ENCODE results near the gene TOP2A.

- TF ChIP-seq CTCF (conservative IDR thresholded peaks at IDR 0.05 in 1 of 2, IDR thresholded peaks at IDR 0.05 in 1 of 2; ENCODE audit: low read depth in 1 of 2, low read length in 2 of 2) (no peak), EZH2 (IDR thresholded peaks at IDR 0.05; ENCODE audit: low read length, missing control alignments) (no peak)
These were observed 26.5 kb upstream of the TOP2A start for GRCh38 chr17:40443988-40444899.
